Hindlimb muscle (tissue), 1 donor: ENCODE measurements around the gene RASSF3. TPM values are rescaled to one million over a fixed set of nuclear protein-coding genes. Genes with fewer than 3 reads are reported as not detected.

Source experiments
- DNase-seq: peaks from one replicate; pipeline ENCODE4 v3.0.0-alpha.2; 2013
- polyA plus RNA-seq: library from polyadenylated mRNA; unstranded; fragments of 120-200 nt; gene quantifications from one replicate; pipeline ENCODE4 v1.2.1, GENCODE V29; 2013; ENCODE audit not compliant: insufficient read length

RASSF3 gene
- polyA plus RNA-seq, 1 donor: 70.8 TPM

DNA sequence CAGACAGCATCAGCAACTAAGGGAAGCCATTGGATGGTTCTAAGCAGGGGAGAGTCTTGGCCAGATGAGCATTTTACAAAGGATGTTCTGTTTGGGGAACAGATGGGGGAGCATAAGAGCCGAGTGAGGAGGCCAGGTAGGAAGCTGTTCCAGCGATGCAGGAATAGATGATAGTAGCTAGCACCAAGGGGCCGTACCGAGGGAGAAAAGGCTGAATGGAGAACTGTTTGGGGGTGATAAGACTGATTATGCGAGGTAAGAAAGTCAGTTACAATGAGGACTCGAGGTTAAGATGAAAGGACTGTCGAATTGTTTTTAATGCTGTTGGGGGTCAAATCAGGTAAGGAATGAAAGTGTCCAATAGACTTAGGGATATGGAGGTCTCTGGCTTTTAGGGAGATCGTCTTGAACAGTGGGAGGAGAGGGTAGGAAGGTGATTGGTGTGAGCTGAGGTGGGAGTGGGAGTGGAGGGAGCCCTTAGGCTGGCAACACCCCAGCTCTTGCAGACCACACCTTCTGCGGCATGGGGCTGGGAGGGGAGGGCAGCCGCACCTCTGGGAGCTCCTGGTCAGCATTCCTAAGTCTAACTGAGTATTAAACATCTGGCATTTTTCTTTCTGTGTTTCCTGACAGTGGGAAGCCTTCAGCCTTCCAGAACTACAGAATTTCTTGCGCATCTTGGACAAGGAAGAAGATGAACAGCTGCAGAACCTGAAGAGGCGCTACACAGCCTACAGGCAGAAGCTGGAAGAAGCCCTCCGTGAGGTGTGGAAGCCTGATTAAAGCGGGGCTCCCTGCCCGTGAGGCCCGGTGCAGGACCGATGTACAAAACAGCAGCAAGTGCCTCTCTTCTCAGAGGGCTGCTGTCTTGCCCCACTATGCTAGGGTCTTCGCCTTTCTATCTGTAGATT lies 84.1 kb downstream of the RASSF3 start:
- DNase-seq: peak; percentile 34

DNA sequence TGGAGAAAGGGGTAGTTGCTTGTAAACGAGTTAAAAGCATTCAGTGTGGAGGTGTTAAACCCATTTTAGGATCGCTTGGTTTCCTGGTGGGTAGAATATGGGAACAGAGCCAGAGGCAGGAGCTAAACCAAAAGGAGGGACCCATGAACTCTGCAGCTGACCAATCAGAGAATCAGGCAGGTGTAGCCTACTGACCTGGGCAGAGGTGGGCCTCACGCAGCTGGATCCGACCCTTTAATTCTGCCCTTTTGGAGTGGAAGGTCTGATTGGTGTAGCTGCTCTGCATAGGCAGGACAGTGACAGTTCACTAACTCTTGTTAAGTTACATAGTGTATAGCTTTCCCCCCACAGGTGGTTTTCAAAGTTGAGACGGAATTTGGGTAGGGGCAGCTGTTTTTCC lies 85.3 kb downstream of the RASSF3 start:
- DNase-seq: no peak

DNA sequence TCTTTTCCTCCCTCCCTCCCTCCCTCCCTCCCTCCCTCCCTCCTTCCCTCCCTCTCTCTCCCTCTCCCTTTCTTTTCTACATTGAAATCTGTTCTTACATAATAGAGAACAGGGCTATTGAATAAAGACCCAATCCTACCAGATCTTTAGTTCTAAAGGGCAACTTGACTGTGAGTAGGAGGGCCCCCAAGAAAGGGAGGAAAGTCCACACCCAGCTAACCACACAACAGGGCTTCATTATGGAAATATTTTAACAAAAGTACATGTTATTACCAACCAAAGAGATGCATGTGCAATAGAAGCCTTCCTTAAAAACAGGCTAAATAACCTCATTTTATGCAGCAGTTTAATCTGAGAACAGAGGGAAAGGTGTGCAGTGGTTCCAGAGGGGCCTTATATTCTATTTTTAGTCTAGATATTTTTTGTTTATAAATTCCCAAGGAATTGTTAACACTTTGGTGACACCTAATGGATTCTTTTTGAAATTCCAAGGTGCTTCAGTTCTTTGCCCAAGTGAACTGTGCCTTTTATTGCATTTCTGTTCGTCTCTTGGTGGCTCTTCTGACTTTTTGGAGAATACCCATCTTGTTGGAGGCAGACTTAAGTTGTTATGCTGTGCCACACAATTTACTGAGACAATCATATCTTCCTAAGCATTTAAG lies 85.9 kb downstream of the RASSF3 start:
- DNase-seq: no peak

DNA sequence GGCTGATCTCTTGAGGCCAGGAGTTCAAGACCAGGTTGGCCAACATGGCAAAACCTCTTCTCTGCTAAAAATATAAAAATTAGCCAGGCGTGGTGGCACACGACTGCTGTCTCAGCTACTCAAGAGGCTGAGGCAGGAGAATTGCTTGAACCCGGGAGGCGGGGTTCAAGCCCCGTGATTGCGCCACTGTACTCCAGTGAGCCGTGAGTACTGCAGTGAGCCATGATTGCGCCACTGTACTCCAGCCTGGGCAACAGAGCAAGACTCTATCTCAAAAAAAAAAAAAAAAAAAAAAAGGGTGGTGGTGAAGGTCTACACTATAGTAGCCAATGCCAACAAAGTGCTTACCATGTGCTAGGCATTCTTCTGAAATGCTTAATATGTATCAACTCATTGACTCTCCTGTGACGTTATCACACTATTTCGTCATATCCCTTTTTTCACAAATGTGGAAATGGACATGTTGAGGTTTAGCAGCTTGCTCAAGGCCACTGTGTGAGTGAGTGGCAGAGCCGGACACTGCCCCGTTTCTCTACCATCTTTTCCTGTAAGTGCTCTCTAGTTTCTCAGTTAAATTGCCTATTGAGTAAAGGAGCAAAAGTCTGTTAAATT lies 89.3 kb downstream of the RASSF3 start:
- DNase-seq: no peak

DNA sequence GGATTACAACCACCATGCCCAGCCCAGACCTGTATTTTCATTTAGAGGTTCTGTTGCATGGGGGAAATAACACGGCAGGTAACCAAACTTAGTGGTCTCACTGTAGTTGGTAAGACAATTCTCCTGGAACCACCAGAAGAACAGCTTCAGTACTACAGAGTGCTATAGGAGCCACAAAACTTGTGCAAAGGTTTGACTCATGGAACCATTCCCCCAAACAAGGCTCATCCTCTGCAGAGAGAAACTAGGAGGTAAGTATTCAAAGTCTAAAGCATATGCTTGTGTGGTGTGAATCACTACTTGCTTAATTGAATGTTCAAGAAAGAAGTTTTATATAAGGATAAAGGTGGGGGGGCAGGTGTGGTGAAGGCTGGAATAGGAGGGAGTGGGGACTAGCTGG lies 90.2 kb downstream of the RASSF3 start:
- DNase-seq: no peak

DNA sequence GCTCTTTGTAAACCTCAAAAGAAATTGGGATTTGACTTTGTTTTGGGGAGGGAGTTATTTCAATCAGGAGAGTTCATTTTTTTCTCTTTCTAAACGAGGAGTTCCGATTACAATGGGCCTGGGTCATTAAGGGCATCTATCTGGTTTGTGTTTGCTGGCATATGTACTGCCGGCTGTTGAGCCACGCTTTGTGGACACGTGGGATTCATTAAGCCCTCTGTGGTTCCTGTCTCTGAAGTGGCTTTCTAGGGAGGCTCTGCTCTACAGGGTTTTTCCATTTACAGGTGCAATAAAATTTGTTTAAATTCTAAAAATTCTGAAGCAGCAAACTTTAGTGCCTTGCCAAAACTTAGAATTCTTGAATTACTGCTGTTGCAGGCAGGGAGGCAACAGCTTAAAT lies 91.0 kb downstream of the RASSF3 start:
- DNase-seq: no peak

DNA sequence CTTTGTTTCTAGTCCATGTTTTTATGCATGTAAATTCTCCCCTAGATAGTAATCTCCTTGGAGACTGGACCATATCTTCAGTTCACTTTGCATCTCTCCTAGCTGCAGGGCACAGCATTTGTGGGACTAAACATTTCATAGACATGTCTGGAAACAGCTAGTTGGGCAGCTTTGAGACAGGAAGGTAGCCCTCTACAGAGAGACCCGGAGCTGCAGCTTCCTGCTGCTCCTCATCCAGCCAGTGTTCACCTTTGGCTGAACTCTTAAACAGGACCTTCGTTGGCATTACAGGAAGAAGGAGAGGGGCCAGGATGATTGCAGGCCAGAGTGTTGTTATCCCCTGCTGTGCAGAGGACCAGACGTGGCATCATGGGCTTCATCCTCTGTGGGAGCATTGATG lies 96.0 kb downstream of the RASSF3 start:
- no peak for DNase-seq

DNA sequence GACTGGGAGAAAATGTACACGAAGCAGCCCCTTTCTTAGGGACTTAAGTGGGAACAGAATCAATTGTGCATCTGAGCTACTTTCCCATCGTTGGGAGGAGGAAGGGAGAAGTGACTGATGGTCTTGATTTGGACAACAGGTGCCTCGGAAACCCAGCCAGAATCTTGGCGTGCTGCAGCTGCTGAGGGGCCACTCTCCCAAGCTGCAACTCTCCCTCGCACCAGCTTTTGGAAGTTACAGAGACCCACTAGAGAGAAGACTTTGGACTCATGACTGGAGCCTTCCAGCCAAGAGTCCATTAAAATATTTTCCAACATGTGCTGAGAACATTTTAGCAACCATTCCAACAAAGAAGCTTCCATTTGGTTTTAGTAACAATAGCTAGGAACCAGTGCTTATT lies 96.6 kb downstream of the RASSF3 start:
- peak; percentile 87 for DNase-seq

DNA sequence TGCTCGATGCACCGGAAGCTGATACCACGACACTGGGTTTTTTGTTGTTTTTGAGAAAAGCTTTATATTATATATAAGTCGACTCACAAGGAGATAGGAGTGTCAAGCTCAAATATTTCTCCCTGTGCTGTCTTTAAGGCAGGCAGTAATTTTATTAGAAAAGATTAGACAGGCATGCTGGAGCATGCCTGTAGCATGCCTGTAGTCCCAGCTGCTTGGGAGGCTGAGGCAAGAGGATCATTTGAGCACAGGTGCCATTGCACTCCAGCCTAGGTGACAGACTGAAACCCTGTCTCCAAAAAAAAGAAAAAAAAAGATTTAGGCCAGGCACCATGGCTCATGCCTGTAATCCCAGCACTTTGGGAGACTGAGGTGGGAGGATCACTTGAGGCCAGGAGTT lies 97.1 kb downstream of the RASSF3 start:
- DNase-seq: no peak

DNA sequence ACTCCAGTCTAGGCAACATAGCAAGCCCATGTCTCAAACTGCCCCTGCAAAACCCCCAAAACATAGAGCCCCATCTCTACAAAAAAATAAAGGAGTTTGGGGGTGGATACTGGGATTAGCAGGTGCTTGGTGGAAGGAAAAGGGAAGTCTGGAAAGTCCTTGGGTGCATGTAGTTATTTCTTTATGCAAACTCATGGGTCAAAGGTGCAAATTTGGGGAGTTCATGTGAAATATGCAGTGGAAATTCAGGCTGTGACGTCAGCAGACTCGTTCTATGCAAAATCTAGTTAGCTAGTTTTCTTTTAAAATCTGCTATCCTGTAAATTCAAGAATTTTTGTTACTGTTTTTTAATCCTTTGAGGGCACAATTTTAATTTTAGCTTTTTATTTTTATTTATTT lies 97.6 kb downstream of the RASSF3 start:
- DNase-seq: no peak

DNA sequence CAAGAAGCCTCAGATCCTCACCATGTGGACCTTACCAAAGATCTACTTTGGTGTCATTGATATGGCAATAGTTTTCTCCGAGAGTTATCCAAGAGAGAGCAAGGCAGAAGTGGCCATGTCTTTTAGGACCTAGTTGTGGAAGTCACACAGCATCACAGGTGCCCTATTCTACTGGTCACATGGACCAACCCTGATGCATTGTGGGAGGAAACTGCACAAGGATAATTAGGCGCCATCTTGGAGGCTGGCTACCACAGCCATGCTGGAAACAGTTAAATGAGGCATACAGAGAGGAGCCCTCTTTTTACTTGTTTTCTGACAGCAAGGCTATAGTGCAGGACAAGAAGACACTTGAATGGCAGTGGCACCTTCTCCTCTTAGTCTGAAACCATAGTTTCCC lies 99.1 kb downstream of the RASSF3 start:
- no peak for DNase-seq

DNA sequence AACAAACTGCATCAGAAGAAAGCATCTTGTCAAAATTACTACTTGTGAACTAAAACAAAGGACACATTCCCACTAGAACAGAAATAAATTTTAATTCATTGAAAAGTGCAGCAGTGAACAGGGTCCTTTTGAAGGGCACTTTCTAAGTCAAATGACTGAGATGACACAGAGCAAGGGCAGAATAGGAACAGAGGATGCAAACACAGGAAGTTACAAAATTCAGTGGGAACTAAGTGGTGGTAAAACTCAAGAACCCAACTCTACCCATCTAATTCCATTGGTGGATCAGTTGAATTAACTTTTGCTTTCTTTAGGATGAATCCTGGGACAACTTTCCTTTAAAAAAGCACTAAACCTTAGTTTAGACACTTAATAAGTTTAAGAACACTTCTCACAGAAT lies 103.1 kb downstream of the RASSF3 start:
- DNase-seq: no peak

DNA sequence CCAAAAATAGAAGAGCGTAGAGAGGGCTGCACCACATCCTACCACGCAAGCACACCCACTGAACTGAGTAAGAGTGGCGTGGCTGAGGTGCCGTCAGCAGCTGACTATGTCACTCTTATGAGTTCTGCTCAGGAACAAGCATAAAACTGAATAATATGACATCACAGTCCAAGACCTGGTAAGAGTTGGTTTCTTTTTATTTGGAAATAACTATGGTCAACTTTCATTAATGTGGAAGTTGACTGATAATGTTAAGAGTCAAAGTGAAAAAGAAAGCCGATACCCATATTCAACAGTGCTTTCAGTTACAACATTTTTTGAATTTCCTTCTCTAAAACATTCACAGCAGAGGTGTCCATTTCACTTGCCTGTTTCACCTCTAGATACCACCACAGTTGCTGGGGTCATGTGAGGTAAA lies 104.3 kb downstream of the RASSF3 start:
- DNase-seq: no peak

DNA sequence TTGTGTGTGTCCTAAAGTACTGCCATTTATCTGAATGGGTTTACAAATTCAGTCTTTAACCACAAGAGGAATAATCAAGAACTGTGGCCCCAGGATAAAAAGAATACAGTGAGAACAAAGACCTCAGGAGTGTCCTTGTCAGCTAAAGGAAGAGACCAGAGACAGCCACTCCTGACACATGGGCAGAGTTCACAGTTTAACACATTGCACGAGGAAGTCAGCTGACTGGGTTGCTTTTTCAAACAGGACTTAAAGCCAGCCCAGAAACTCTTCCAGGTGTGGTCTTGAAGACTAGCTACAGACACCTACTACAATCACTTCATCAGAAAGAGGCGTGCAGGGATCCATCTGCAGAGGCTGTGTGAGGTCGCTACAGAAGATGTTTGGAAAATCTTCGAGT lies 106.1 kb downstream of the RASSF3 start:
- DNase-seq: no peak

DNA sequence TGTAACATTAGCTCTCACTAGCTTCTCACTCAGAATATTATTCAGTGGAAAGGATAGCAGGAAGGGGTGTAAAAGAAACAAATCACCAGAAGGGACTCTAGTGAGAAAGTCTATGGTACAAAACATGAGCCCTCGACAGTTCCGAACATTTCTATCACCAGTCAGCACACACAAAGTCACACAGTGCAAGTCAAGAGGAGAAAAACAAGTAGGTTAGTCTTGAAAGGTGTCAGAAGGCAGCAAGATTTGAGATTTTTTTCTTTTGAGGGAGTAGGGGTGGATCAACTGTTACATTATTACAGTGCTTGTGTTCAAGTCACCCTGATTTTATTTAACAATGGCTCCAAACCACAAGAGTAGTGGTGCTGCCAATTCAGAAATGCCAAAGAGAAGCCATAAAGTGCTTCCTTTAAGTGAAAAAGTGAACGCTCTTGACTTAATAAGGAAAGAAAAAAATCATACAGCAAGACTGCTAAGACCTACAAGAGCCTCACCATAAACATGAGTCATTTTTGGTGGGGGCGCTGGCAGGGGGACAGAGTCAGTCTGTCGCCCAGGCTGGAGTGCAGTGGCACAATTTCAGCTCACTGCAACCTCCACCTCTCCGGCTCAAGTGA lies 106.7 kb downstream of the RASSF3 start:
- DNase-seq: no peak

DNA sequence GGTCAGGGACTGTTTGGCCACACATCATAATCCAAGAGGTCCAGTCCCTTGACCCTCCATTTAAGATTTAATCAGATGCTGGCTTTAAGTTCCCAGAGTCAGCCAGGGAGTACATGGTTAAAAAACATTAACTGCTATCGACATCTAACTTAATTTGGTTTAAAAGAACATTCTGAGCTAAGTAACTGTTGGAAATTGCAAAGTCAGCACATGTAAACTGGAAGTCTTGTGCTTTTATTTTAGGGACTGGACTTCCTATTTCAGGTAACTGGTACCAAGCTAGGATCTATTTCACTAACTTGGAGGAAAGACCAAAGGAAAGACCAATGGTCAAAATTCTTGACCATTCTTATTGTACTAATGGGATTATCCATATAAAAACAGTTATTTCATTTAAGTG lies 108.4 kb downstream of the RASSF3 start:
- DNase-seq: no peak

DNA sequence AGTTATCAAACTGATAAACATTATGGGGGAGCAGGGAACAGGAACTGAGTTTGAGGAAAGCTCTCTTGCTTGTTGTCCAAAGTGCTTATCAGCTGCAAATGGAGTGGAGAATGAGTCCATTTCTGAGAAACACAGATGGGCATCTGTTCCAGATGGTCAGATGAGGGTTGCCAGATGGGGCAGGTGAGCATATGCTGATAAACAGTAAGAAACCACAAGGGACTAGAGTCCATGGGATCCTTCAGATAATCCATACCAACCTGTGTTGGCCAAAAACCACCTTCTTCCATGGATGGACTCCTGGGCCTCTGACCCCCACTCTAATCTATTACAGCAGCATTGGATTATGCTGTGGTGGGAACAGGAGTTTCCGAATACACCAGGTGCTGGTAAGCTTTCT lies 110.6 kb downstream of the RASSF3 start:
- DNase-seq: no peak

DNA sequence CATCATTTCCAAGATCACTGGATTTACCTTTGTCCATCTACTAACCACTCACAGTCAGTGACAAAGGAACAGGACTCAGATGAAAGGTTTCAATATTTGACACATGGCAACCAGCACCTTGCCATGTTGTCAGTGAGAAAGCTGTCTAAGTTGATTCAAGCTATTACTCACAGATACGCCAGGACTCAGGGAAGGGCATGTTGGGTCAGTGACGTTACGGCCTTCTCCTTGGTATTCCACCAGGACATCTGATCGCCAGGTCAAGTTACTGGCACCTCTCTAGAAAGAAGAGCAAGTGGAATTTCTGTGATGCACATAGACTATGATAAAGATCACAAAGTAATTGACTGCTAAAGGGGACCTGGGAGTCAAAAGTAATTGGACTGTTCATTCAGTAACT lies 112.5 kb downstream of the RASSF3 start:
- no peak for DNase-seq

DNA sequence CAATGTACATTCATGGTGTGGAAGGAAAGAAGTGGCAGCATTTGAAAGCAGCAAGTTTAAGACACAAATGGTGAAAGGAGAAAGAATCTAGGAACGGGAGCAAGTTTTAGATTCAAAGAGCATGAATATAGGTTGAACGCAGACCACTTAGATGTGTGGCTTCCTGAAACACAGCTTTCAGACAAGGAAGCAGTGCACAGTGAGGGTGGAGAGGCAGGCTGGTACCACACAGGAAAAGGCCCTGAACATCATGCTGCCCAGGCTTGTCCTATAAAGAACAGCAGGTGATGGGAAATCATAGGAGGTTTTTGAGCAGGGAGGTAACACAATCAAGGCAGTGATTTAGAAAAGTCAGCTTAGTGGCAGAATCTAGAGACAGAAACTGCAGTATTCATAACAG lies 113.3 kb downstream of the RASSF3 start:
- no peak for DNase-seq

DNA sequence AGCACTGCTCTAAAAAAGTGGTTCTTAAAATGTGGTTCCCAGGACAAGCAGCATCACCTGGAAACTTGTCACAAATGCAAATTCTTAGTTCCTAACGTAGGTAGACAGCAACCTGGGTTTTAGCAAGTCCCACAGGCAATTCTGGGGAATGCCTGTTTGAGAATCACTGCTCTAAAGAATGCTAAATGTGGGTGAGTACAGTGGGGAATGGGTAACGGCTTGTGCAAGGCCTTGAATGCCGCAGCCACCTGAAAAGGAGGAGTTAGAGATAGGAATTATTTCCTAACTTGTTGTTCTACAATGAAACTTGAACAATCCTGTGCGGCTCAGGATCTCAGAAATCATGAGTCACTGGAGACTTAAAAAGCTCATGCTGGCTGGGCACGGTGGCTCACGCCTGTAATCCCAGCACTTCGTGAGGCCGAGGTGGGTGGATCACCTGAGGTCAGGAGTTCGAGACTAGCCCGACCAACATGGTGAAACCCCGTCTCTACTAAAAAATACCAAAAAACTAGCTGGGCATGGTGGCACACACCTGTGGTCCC lies 114.0 kb downstream of the RASSF3 start:
- no peak for DNase-seq

DNA sequence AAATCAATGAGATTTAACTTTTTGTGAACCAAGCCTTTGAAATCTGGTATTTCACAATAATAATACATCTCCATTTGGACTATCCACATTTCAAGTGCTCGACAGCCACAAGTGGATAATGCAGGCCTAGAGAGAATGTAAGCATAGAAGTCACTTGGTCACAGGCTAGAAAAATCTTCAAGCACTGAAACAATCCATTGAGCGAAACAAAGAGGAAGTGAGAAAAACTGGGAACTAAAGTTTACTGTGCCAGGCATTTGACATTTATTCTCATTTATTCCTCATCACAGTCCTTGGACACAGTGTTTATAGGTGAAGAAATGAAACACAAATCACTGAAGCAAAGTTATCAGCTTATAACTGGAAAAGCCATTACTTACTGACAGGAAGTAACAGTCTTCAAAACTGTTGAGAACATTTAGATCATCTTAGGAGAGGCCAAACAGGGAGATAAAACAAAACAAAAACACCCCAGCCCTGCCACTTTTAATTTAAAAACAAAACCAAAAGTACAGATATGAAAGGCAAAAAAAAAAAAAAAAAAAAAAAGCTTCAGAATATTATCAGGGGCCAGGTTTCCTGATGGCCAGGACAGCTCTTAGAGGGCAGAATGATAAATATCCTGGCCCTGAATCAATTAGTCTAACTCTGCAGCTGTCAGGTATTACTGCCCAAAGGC lies 119.8 kb downstream of the RASSF3 start:
- no peak for DNase-seq

DNA sequence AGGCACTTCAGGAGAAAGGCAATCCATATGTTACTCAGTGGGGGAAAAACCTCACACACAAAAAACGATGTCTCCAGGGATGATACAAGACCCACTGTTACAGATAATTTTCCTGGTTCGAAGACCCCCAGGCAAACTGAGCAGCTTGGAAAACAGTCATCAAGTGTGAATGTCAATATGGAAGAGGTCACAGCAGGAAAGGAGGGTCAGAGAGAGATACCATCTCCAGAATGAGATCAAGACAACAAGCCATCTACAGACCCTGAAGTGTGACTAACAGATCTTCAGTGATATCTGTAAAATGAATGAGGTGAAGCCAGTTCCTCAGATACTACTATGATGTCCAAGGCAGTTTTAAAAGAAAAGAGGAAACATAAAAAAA lies 120.3 kb downstream of the RASSF3 start:
- no peak for DNase-seq
